GM23338 (cell line): Measurements from ENCODE around the gene DNAJC1. TPM values are rescaled to one million over a fixed set of nuclear protein-coding genes. Genes with fewer than 3 reads are reported as not detected.
A peak's percentile ranks its signal among the peaks of the same experiment; 100 is the strongest.

ENCODE experiments used
- ATAC-seq: fragments of 200-7000 bp; cut with Tn5 transposase; 3 replicates; pipeline ENCODE4 v1.9.1; 2020
- DNase-seq: peaks from one replicate; pipeline ENCODE4 v3.0.0-alpha.2; 2015; ENCODE audit warnings: low spot score
- H2AFZ ChIP-seq: fragments of 200-600 bp; sonication (generic); 2 replicates; pipeline ENCODE4 v1.8.0; 2016; ENCODE audit warnings: antibody characterized with exemption, mild to moderate bottlenecking, moderate library complexity
- H3F3A ChIP-seq: fragments of 200-600 bp; sonication (generic); replicated peaks from 2 replicates; pipeline ENCODE4 v1.8.0; 2017; ENCODE audit warnings: antibody characterized with exemption, mixed run types, low read depth
- H3K27ac ChIP-seq: fragments of 200-600 bp; sonication (generic); 2 replicates; pipeline ENCODE4 v1.6.1; 2016; ENCODE audit warnings: low read depth
- H3K27me3 ChIP-seq: fragments of 200-600 bp; sonication (generic); 2 replicates; pipeline ENCODE4 v1.8.0; 2016; ENCODE audit warnings: mild to moderate bottlenecking, mixed run types, moderate library complexity; ENCODE audit not compliant: insufficient read depth
- H3K36me3 ChIP-seq: fragments of 200-600 bp; sonication (generic); 2 replicates; pipeline ENCODE4 v1.8.0; 2016; ENCODE audit warnings: mild to moderate bottlenecking; ENCODE audit not compliant: insufficient read depth
- H3K4me1 ChIP-seq: fragments of 200-600 bp; sonication (generic); 2 replicates; pipeline ENCODE4 v1.8.0; 2016; ENCODE audit warnings: mild to moderate bottlenecking, moderate library complexity; ENCODE audit not compliant: insufficient read depth
- H3K4me2 ChIP-seq: fragments of 200-600 bp; sonication (generic); 2 replicates; pipeline ENCODE4 v1.7.1; 2017; ENCODE audit warnings: mixed run types
- H3K4me3 ChIP-seq: fragments of 200-600 bp; sonication (generic); 2 replicates; pipeline ENCODE4 v1.6.1; 2016; ENCODE audit warnings: mixed run types
- H3K79me2 ChIP-seq: fragments of 200-600 bp; sonication (generic); replicated peaks from 2 replicates; pipeline ENCODE4 v1.8.0; 2017; ENCODE audit warnings: mild to moderate bottlenecking; ENCODE audit not compliant: insufficient read depth
- H3K9me2 ChIP-seq: fragments of 200-600 bp; sonication (generic); 2 replicates; pipeline ENCODE4 v1.8.0; 2017; ENCODE audit not compliant: insufficient read depth
- H4K20me1 ChIP-seq: fragments of 200-600 bp; sonication (generic); replicated peaks from 2 replicates; pipeline ENCODE4 v1.8.0; 2017; ENCODE audit warnings: mild to moderate bottlenecking; ENCODE audit not compliant: insufficient read depth
- H3K27ac Mint-ChIP-seq: 2 replicates; pipeline ENCODE4 v1.8.0; 2020; ENCODE audit warnings: inconsistent platforms, mild to moderate bottlenecking, moderate library complexity, mixed read lengths
- H3K27me3 Mint-ChIP-seq: 3 replicates; pipeline ENCODE4 v1.8.0; 2022; ENCODE audit warnings: low read depth, mild to moderate bottlenecking, moderate library complexity, mixed read lengths, inconsistent platforms; ENCODE audit not compliant: insufficient read depth, poor library complexity
- H3K36me3 Mint-ChIP-seq: 3 replicates; pipeline ENCODE4 v1.8.0; 2021; ENCODE audit warnings: low read depth, mild to moderate bottlenecking, inconsistent platforms, moderate library complexity, mixed read lengths
- H3K4me1 Mint-ChIP-seq: 3 replicates; pipeline ENCODE4 v1.8.0; 2020; ENCODE audit warnings: mild to moderate bottlenecking, inconsistent platforms, mixed read lengths
- H3K4me3 Mint-ChIP-seq: 3 replicates; pipeline ENCODE4 v1.8.0; 2021; ENCODE audit warnings: moderate library complexity, mild to moderate bottlenecking, inconsistent platforms, mixed read lengths
- H3K9me3 Mint-ChIP-seq: 3 replicates; pipeline ENCODE4 v1.8.0; 2020; ENCODE audit warnings: moderate library complexity, mild to moderate bottlenecking, inconsistent platforms, mixed read lengths
- CREB1 ChIP-seq: fragments of 250-450 bp; sonication (Bioruptor Pico); IDR thresholded peaks from 2 replicates; pipeline ENCODE4 v1.5.0; 2020; ENCODE audit warnings: low read depth, mild to moderate bottlenecking, moderate library complexity
- EZH2 ChIP-seq: fragments of 200-600 bp; sonication (generic); IDR thresholded peaks from one replicate; pipeline ENCODE4 v1.8.0; 2017; ENCODE audit warnings: antibody characterized with exemption, mild to moderate bottlenecking, low read depth; ENCODE audit not compliant: unreplicated experiment
- EZH2phosphoT487 ChIP-seq: fragments of 200-600 bp; sonication (generic); IDR thresholded peaks from one replicate; pipeline ENCODE4 v1.8.1; 2018; ENCODE audit warnings: antibody characterized with exemption; ENCODE audit not compliant: unreplicated experiment
- JUNB ChIP-seq: IDR thresholded peaks from one replicate; pipeline ENCODE4 v1.6.1; 2016; ENCODE audit warnings: antibody characterized with exemption; ENCODE audit not compliant: unreplicated experiment
- NANOG ChIP-seq: IDR thresholded peaks from 2 replicates; pipeline ENCODE4 v1.6.1; 2016; ENCODE audit warnings: antibody characterized with exemption, borderline replicate concordance
- POLR2AphosphoS5 ChIP-seq: IDR thresholded peaks from 2 replicates; pipeline ENCODE4 v1.6.1; 2016; ENCODE audit warnings: antibody characterized with exemption, low read depth
- STAT1 ChIP-seq: IDR thresholded peaks from one replicate; pipeline ENCODE4 v1.6.1; 2016; ENCODE audit warnings: antibody characterized with exemption; ENCODE audit not compliant: unreplicated experiment
- ZNF114 ChIP-seq: fragments of 250-450 bp; sonication (Bioruptor Pico); IDR thresholded peaks from 2 replicates; pipeline ENCODE4 v1.5.0; 2020; ENCODE audit warnings: mild to moderate bottlenecking, moderate library complexity
- ZNF331 ChIP-seq: fragments of 250-450 bp; sonication (Bioruptor Pico); IDR thresholded peaks from 2 replicates; pipeline ENCODE4 v1.5.0; 2020; ENCODE audit warnings: low read depth, mild to moderate bottlenecking, moderate library complexity
- polyA plus RNA-seq: library from polyadenylated mRNA; unstranded; fragments of >200 nt; fragmentation: Nextera tagmentation; extraction: Ambion mirVana; gene quantifications from 2 replicates; pipeline ENCODE4 v1.2.1, GENCODE V29; 2016
- total RNA-seq: library from RNA; depleted of rRNA; stranded (reverse); fragments of >200 nt; shearing (Covaris generic); gene quantifications from 2 replicates; pipeline ENCODE4 v1.2.3, GENCODE V29; 2014
- TF ChIP-seq, protein P1 (sequence below): IDR thresholded peaks from 2 replicates; pipeline ENCODE4 v1.6.1; 2016; ENCODE audit warnings: antibody characterized with exemption
- TF ChIP-seq, protein P2 (sequence below): fragments of 250-450 bp; sonication (Bioruptor Pico); IDR thresholded peaks from 2 replicates; pipeline ENCODE4 v1.5.0; 2020; ENCODE audit warnings: mild to moderate bottlenecking, moderate library complexity
- TF ChIP-seq, protein P3 (sequence below): IDR thresholded peaks from one replicate; pipeline ENCODE4 v1.6.1; 2018; ENCODE audit warnings: antibody characterized with exemption; ENCODE audit not compliant: unreplicated experiment
- TF ChIP-seq, protein P4 (sequence below), 2 experiments: fragments of 200-600 bp in 1 of 2; sonication (generic) in 1 of 2; conservative IDR thresholded peaks; 2 replicates each; pipeline versions ENCODE4 v1.5.1 to v1.6.1; 2016 to 2017; ENCODE audit warnings: antibody characterized with exemption in 2 of 2, low read depth in 2 of 2, mild to moderate bottlenecking in 2 of 2, moderate library complexity in 1 of 2

Gene DNAJC1
- total and polyA plus RNA-seq, 2 experiments from 2014 or later, result 38.6 to 45.3 TPM

DNA sequence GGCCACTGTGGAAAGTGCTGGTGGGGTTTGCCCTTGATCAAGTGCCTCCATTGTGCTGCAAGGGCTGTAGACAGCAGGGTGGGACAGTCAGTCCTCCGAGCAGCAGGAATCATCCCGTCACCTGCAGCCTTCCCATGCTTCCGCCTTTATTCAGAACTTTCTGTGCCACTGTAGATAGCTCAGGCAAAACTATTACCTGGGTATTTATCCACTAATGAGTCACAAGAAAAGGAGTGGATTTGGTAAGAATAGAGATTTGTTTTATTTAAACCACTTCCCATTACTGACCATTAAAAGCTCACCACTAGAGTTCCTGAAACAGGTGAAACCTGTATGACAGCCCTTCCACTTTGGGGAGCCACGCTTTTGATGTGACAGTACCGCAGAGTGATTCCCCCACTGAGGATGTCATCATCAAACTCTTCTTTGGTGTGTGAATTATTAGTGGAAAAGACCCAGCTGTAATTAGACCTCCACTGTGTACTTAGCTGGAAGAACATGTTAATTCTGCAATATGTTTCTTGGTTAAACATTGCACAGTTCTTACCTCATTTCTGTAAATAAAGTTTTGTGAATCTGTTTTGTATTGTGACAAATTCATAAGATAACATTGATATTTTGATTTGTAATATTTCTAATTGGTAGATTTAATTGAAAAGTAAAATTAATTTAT lies 260.7 kb downstream of the DNAJC1 start:
- Histone ChIP-seq H3K9me2 (no peaks in the 10 kb centered on the region), H3F3A (peaks cover 3% of the 10 kb centered on the region; the same call in 1 of the 2 replicates), H3K4me2 (no peak overlapping the region), H3K4me3 (no peak overlapping the region), H4K20me1 (no peaks in the 10 kb centered on the region), H3K36me3 (peaks cover 22% of the 10 kb centered on the region), H3K27me3 (no peaks in the 10 kb centered on the region), H3K79me2 (peaks cover 4% of the 10 kb centered on the region; the same call in 1 of the 2 replicates), H3K4me1 (peaks cover 8% of the 10 kb centered on the region), H3K27ac (no peak overlapping the region), H2AFZ (no peak overlapping the region)
- Mint-ChIP-seq H3K4me3 (no peak overlapping the region), H3K36me3 (peaks cover 63% of the 10 kb centered on the region), H3K4me1 (peaks cover 39% of the 10 kb centered on the region), H3K27ac (no peak overlapping the region), H3K9me3 (no peaks in the 10 kb centered on the region; the same call in 1 of the 3 replicates), H3K27me3 (peaks cover 21% of the 10 kb centered on the region)
- DNase-seq (no peak), ATAC-seq (peak; percentile 17; the same call in 2 of the 3 replicates)
- no peak for TF ChIP-seq ZNF114 (CRISPR knock-in tag)
- TF ChIP-seq ZNF331 (CRISPR knock-in tag), result no peak
- TF ChIP-seq EZH2, result no peak
- TF ChIP-seq, protein P1, sequence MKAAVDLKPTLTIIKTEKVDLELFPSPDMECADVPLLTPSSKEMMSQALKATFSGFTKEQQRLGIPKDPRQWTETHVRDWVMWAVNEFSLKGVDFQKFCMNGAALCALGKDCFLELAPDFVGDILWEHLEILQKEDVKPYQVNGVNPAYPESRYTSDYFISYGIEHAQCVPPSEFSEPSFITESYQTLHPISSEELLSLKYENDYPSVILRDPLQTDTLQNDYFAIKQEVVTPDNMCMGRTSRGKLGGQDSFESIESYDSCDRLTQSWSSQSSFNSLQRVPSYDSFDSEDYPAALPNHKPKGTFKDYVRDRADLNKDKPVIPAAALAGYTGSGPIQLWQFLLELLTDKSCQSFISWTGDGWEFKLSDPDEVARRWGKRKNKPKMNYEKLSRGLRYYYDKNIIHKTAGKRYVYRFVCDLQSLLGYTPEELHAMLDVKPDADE, result no peak
- no peak for TF ChIP-seq EZH2phosphoT487
- no peak for TF ChIP-seq CREB1 (CRISPR knock-in tag)
- TF ChIP-seq JUNB, result no peak
- TF ChIP-seq NANOG, result no peak
- TF ChIP-seq STAT1, result no peak
- TF ChIP-seq, protein P2, sequence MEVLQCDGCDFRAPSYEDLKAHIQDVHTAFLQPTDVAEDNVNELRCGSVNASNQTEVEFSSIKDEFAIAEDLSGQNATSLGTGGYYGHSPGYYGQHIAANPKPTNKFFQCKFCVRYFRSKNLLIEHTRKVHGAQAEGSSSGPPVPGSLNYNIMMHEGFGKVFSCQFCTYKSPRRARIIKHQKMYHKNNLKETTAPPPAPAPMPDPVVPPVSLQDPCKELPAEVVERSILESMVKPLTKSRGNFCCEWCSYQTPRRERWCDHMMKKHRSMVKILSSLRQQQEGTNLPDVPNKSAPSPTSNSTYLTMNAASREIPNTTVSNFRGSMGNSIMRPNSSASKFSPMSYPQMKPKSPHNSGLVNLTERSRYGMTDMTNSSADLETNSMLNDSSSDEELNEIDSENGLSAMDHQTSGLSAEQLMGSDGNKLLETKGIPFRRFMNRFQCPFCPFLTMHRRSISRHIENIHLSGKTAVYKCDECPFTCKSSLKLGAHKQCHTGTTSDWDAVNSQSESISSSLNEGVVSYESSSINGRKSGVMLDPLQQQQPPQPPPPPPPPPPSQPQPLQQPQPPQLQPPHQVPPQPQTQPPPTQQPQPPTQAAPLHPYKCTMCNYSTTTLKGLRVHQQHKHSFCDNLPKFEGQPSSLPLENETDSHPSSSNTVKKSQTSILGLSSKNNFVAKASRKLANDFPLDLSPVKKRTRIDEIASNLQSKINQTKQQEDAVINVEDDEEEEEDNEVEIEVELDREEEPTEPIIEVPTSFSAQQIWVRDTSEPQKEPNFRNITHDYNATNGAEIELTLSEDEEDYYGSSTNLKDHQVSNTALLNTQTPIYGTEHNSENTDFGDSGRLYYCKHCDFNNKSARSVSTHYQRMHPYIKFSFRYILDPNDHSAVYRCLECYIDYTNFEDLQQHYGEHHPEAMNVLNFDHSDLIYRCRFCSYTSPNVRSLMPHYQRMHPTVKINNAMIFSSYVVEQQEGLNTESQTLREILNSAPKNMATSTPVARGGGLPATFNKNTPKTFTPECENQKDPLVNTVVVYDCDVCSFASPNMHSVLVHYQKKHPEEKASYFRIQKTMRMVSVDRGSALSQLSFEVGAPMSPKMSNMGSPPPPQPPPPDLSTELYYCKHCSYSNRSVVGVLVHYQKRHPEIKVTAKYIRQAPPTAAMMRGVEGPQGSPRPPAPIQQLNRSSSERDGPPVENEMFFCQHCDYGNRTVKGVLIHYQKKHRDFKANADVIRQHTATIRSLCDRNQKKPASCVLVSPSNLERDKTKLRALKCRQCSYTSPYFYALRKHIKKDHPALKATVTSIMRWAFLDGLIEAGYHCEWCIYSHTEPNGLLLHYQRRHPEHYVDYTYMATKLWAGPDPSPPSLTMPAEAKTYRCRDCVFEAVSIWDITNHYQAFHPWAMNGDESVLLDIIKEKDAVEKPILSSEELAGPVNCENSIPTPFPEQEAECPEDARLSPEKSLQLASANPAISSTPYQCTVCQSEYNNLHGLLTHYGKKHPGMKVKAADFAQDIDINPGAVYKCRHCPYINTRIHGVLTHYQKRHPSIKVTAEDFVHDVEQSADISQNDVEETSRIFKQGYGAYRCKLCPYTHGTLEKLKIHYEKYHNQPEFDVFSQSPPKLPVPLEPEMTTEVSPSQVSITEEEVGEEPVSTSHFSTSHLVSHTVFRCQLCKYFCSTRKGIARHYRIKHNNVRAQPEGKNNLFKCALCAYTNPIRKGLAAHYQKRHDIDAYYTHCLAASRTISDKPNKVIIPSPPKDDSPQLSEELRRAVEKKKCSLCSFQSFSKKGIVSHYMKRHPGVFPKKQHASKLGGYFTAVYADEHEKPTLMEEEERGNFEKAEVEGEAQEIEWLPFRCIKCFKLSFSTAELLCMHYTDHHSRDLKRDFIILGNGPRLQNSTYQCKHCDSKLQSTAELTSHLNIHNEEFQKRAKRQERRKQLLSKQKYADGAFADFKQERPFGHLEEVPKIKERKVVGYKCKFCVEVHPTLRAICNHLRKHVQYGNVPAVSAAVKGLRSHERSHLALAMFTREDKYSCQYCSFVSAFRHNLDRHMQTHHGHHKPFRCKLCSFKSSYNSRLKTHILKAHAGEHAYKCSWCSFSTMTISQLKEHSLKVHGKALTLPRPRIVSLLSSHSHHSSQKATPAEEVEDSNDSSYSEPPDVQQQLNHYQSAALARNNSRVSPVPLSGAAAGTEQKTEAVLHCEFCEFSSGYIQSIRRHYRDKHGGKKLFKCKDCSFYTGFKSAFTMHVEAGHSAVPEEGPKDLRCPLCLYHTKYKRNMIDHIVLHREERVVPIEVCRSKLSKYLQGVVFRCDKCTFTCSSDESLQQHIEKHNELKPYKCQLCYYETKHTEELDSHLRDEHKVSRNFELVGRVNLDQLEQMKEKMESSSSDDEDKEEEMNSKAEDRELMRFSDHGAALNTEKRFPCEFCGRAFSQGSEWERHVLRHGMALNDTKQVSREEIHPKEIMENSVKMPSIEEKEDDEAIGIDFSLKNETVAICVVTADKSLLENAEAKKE, result no peak
- TF ChIP-seq, protein P3, sequence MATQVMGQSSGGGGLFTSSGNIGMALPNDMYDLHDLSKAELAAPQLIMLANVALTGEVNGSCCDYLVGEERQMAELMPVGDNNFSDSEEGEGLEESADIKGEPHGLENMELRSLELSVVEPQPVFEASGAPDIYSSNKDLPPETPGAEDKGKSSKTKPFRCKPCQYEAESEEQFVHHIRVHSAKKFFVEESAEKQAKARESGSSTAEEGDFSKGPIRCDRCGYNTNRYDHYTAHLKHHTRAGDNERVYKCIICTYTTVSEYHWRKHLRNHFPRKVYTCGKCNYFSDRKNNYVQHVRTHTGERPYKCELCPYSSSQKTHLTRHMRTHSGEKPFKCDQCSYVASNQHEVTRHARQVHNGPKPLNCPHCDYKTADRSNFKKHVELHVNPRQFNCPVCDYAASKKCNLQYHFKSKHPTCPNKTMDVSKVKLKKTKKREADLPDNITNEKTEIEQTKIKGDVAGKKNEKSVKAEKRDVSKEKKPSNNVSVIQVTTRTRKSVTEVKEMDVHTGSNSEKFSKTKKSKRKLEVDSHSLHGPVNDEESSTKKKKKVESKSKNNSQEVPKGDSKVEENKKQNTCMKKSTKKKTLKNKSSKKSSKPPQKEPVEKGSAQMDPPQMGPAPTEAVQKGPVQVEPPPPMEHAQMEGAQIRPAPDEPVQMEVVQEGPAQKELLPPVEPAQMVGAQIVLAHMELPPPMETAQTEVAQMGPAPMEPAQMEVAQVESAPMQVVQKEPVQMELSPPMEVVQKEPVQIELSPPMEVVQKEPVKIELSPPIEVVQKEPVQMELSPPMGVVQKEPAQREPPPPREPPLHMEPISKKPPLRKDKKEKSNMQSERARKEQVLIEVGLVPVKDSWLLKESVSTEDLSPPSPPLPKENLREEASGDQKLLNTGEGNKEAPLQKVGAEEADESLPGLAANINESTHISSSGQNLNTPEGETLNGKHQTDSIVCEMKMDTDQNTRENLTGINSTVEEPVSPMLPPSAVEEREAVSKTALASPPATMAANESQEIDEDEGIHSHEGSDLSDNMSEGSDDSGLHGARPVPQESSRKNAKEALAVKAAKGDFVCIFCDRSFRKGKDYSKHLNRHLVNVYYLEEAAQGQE, result no peak
- TF ChIP-seq, protein P4, sequence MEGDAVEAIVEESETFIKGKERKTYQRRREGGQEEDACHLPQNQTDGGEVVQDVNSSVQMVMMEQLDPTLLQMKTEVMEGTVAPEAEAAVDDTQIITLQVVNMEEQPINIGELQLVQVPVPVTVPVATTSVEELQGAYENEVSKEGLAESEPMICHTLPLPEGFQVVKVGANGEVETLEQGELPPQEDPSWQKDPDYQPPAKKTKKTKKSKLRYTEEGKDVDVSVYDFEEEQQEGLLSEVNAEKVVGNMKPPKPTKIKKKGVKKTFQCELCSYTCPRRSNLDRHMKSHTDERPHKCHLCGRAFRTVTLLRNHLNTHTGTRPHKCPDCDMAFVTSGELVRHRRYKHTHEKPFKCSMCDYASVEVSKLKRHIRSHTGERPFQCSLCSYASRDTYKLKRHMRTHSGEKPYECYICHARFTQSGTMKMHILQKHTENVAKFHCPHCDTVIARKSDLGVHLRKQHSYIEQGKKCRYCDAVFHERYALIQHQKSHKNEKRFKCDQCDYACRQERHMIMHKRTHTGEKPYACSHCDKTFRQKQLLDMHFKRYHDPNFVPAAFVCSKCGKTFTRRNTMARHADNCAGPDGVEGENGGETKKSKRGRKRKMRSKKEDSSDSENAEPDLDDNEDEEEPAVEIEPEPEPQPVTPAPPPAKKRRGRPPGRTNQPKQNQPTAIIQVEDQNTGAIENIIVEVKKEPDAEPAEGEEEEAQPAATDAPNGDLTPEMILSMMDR (conservative IDR thresholded peaks at IDR 0.05; ENCODE audit: low read depth in 2 of 2), result no peak
- no peak for TF ChIP-seq POLR2AphosphoS5
